Liver (tissue), 9 donors: Measurements from ENCODE around the gene TGM2. TPM values are rescaled to one million over a fixed set of nuclear protein-coding genes. Genes with fewer than 3 reads are reported as not detected.

Source experiments
- DNase-seq: peaks from one replicate; pipeline ENCODE4 v3.0.0-alpha.2; 2017; ENCODE audit warnings: low spot score
- H3K27ac ChIP-seq, 2 donors: one replicate each; pipeline ENCODE4 v1.7.0; 2013; ENCODE audit warnings: inconsistent platforms in 2 of 2, low read length in 2 of 2, control low read depth in 1 of 2, low read depth in 1 of 2, mild to moderate bottlenecking in 1 of 2
- H3K27me3 ChIP-seq, 4 donors: one replicate each; pipeline versions ENCODE4 v1.6.1 to v1.7.0; 2013; ENCODE audit warnings: low read length in 3 of 4, inconsistent platforms in 1 of 4, mild to moderate bottlenecking in 1 of 4, moderate library complexity in 1 of 4; ENCODE audit not compliant: control insufficient read depth in 4 of 4, insufficient read depth in 4 of 4
- H3K36me3 ChIP-seq, 4 donors: one replicate each; pipeline versions ENCODE4 v1.6.1 to v1.7.0; 2013; ENCODE audit warnings: low read length in 3 of 4, mild to moderate bottlenecking in 3 of 4, low read depth in 1 of 4, moderate library complexity in 1 of 4; ENCODE audit not compliant: control insufficient read depth in 4 of 4, insufficient read depth in 3 of 4
- H3K4me1 ChIP-seq, 4 donors: one replicate each; pipeline versions ENCODE4 v1.6.1 to v1.7.0; 2013; ENCODE audit warnings: low read length in 3 of 4, mild to moderate bottlenecking in 3 of 4, moderate library complexity in 1 of 4; ENCODE audit not compliant: control insufficient read depth in 4 of 4, insufficient read depth in 4 of 4
- H3K4me3 ChIP-seq, 3 donors: one replicate each; pipeline versions ENCODE4 v1.6.1 to v1.7.0; 2013; ENCODE audit warnings: low read length in 3 of 3, control low read depth in 1 of 3, low read depth in 1 of 3, mild to moderate bottlenecking in 1 of 3
- H3K9ac ChIP-seq, 2 donors: one replicate each; pipeline ENCODE4 v1.7.0; 2013; ENCODE audit warnings: low read length in 2 of 2, mild to moderate bottlenecking in 2 of 2, moderate library complexity in 2 of 2, control low read depth in 1 of 2, low read depth in 1 of 2
- H3K9me3 ChIP-seq, 4 donors: one replicate each; pipeline versions ENCODE4 v1.6.1 to v1.7.0; 2013; ENCODE audit warnings: low read length in 3 of 4; ENCODE audit not compliant: control insufficient read depth in 4 of 4
- ATF3 ChIP-seq: IDR thresholded peaks from 2 replicates; pipeline ENCODE4 v1.6.1; 2016; ENCODE audit warnings: antibody characterized with exemption
- CTCF ChIP-seq: fragments of 150-350 bp; IDR thresholded peaks from 2 replicates; pipeline ENCODE4 v1.5.1; 2017; ENCODE audit warnings: improper control_type of control experiment, low read depth, low read length; ENCODE audit not compliant: missing input control
- EGR1 ChIP-seq, 2 donors: IDR thresholded peaks; 2 replicates each; pipeline ENCODE4 v1.6.1; 2016 to 2018; ENCODE audit warnings: antibody characterized with exemption in 2 of 2, low read depth in 2 of 2
- FOXA1 ChIP-seq: IDR thresholded peaks from 2 replicates; pipeline ENCODE4 v1.6.1; 2016; ENCODE audit warnings: antibody characterized with exemption
- FOXA2 ChIP-seq: IDR thresholded peaks from 2 replicates; pipeline ENCODE4 v1.6.1; 2016; ENCODE audit warnings: antibody characterized with exemption
- GABPA ChIP-seq, 2 donors: IDR thresholded peaks in 1 of 2; conservative IDR thresholded peaks in 1 of 2; 2 replicates each; pipeline ENCODE4 v1.6.1; 2016; ENCODE audit warnings: antibody characterized with exemption in 2 of 2, mild to moderate bottlenecking in 1 of 2, moderate library complexity in 1 of 2
- HNF4A ChIP-seq, 2 donors: conservative IDR thresholded peaks; 2 replicates each; pipeline ENCODE4 v1.6.1; 2016; ENCODE audit warnings: antibody characterized with exemption in 2 of 2, mild to moderate bottlenecking in 2 of 2
- HNF4G ChIP-seq: IDR thresholded peaks from 2 replicates; pipeline ENCODE4 v1.6.1; 2016; ENCODE audit warnings: antibody characterized with exemption
- JUND ChIP-seq, 2 donors: IDR thresholded peaks; 2 replicates each; pipeline ENCODE4 v1.6.1; 2016; ENCODE audit warnings: antibody characterized with exemption in 2 of 2
- MAX ChIP-seq: IDR thresholded peaks from 2 replicates; pipeline ENCODE4 v1.6.1; 2016; ENCODE audit warnings: antibody characterized with exemption
- NR2F2 ChIP-seq: IDR thresholded peaks from 2 replicates; pipeline ENCODE4 v1.6.1; 2016; ENCODE audit warnings: antibody characterized with exemption
- RAD21 ChIP-seq, 2 donors: IDR thresholded peaks; 2 replicates each; pipeline ENCODE4 v1.6.1; 2016; ENCODE audit warnings: antibody characterized with exemption in 2 of 2, mild to moderate bottlenecking in 2 of 2
- REST ChIP-seq: IDR thresholded peaks from 2 replicates; pipeline ENCODE4 v1.6.1; 2016; ENCODE audit warnings: antibody characterized with exemption, mild to moderate bottlenecking
- RXRA ChIP-seq, 2 donors: IDR thresholded peaks; 2 replicates each; pipeline ENCODE4 v1.6.1; 2017 to 2018; ENCODE audit warnings: antibody characterized with exemption in 2 of 2, mild to moderate bottlenecking in 1 of 2
- SP1 ChIP-seq: IDR thresholded peaks from 2 replicates; pipeline ENCODE4 v1.6.1; 2018; ENCODE audit warnings: antibody characterized with exemption, mild to moderate bottlenecking
- TAF1 ChIP-seq: conservative IDR thresholded peaks from 2 replicates; pipeline ENCODE4 v1.6.1; 2016; ENCODE audit warnings: antibody characterized with exemption, mild to moderate bottlenecking
- YY1 ChIP-seq: IDR thresholded peaks from 2 replicates; pipeline ENCODE4 v1.6.1; 2016; ENCODE audit warnings: antibody characterized with exemption, mild to moderate bottlenecking
- ZBTB33 ChIP-seq: IDR thresholded peaks from 2 replicates; pipeline ENCODE4 v1.6.1; 2016; ENCODE audit warnings: antibody characterized with exemption
- WGBS: extraction: QIAGEN DNeasy Blood & Tissue Kit; methylation state at CpG from one replicate; pipeline ENCODE4 v1.1.7; 2013; 5-methylcytosine and 5-hydroxymethylcytosine counted together
- polyA plus RNA-seq, 2 donors: library from polyadenylated mRNA; stranded (reverse) in 1 of 2; unstranded in 1 of 2; fragments of 200-250 nt in 1 of 2; fragments of >200 nt in 1 of 2; fragmentation: Nextera tagmentation in 1 of 2; extraction: Ambion mirVana in 1 of 2; gene quantifications; one replicate each; pipeline versions ENCODE4 v1.2.1 to v1.2.3, GENCODE V29; 2013 to 2015
- total RNA-seq, 2 donors: library from RNA; depleted of rRNA; stranded (reverse); fragments of >200 nt; gene quantifications; one replicate each; pipeline ENCODE4 v1.2.3, GENCODE V29; 2014
- donor health status: healthy.
- donor health status: healthy.
- donor health status: healthy.
- donor health status: healthy.
- donor health status: healthy.

The TGM2 gene
- total and polyA plus RNA-seq, 4 donors = 106 to 375 (median 190) TPM

- H3K27ac ChIP-seq = no peak overlapping the region
- H3K4me3 ChIP-seq = no peak overlapping the region
- H3K27me3 ChIP-seq = no peaks in the 10 kb centered on the region
- DNase-seq = no peak
- WGBS = 66% methylated on average over 3 of the region's 3 CpGs
- H3K9ac ChIP-seq = no peak overlapping the region
- no peak for TF ChIP-seq JUND (IDR thresholded peaks at IDR 0.05)
- no peak for TF ChIP-seq HNF4G
- TF ChIP-seq ATF3 = no peak
- TF ChIP-seq SP1 = no peak
- H3K36me3 ChIP-seq = no peaks in the 10 kb centered on the region
- no peaks in the 10 kb centered on the region for H3K9me3 ChIP-seq
- no peaks in the 10 kb centered on the region for H3K4me1 ChIP-seq
These were observed 39.9 kb upstream of the TGM2 start for GRCh38 chr20:38205001-38205400.

- DNase-seq = no peak
- no peak for TF ChIP-seq HNF4A (conservative IDR thresholded peaks at IDR 0.05)
- no peak for TF ChIP-seq EGR1 (IDR thresholded peaks at IDR 0.05; ENCODE audit: low read depth in 2 of 2)
- TF ChIP-seq ATF3 = no peak
- no peak for TF ChIP-seq FOXA2
- 87% methylated on average over 2 of the region's 2 CpGs for WGBS
These were observed 38.9 kb upstream of the TGM2 start for GRCh38 chr20:38203981-38204357.

GRCh38 chr20:38203337-38203980, 38.4 kb upstream of the TGM2 start:
- no peak overlapping the region for H3K9ac ChIP-seq
- H3K9me3 ChIP-seq = no peaks in the 10 kb centered on the region
- H3K27ac ChIP-seq = no peak overlapping the region
- H3K27me3 ChIP-seq = no peaks in the 10 kb centered on the region
- no peaks in the 10 kb centered on the region for H3K36me3 ChIP-seq
- TF ChIP-seq FOXA2 (no peak), ZBTB33 (no peak), CTCF (no peak), YY1 (no peak), EGR1 (IDR thresholded peaks at IDR 0.05; ENCODE audit: low read depth in 2 of 2) (no peak), ATF3 (no peak), NR2F2 (no peak), HNF4G (no peak), GABPA (IDR thresholded peaks at IDR 0.05 in 1 of 2, conservative IDR thresholded peaks at IDR 0.05 in 1 of 2) (no peak), MAX (no peak), TAF1 (no peak), JUND (IDR thresholded peaks at IDR 0.05) (no peak), FOXA1 (no peak), REST (no peak), RAD21 (IDR thresholded peaks at IDR 0.05) (no peak), HNF4A (conservative IDR thresholded peaks at IDR 0.05) (no peak), RXRA (IDR thresholded peaks at IDR 0.05) (no peak), SP1 (no peak)
- 84% methylated on average over 6 of the region's 6 CpGs for WGBS
- H3K4me3 ChIP-seq = no peak overlapping the region
- H3K4me1 ChIP-seq = no peaks in the 10 kb centered on the region
- DNase-seq = no peak

More at GRCh38 chr20:38203981-38204357, 38.9 kb upstream of the TGM2 start:
- Histone ChIP-seq H3K36me3 (no peaks in the 10 kb centered on the region), H3K9me3 (no peaks in the 10 kb centered on the region), H3K4me1 (no peaks in the 10 kb centered on the region), H3K27ac (no peak overlapping the region), H3K27me3 (no peaks in the 10 kb centered on the region), H3K4me3 (no peak overlapping the region), H3K9ac (no peak overlapping the region)
